PC-3 (cell line): Measurements from ENCODE around the gene GSTT2B.
"Not testable (repeated sequence)": the region's sequence is repeated elsewhere in the genome, so short reads cannot be mapped to it uniquely, and the experiment has no call there.

Experiments
- EZH2 ChIP-seq: fragments of 300-600 bp; sonication (generic); IDR thresholded peaks from one replicate; pipeline ENCODE4 v1.6.1; 2017; ENCODE audit warnings: antibody characterized with exemption, mild to moderate bottlenecking, low read length; ENCODE audit not compliant: unreplicated experiment
- TF ChIP-seq, protein P1 (sequence below): fragments of 300-600 bp; sonication (generic); conservative IDR thresholded peaks from 2 replicates; pipeline ENCODE4 v1.5.1; 2017; ENCODE audit warnings: antibody characterized with exemption, low read depth, mild to moderate bottlenecking, low read length

DNA sequence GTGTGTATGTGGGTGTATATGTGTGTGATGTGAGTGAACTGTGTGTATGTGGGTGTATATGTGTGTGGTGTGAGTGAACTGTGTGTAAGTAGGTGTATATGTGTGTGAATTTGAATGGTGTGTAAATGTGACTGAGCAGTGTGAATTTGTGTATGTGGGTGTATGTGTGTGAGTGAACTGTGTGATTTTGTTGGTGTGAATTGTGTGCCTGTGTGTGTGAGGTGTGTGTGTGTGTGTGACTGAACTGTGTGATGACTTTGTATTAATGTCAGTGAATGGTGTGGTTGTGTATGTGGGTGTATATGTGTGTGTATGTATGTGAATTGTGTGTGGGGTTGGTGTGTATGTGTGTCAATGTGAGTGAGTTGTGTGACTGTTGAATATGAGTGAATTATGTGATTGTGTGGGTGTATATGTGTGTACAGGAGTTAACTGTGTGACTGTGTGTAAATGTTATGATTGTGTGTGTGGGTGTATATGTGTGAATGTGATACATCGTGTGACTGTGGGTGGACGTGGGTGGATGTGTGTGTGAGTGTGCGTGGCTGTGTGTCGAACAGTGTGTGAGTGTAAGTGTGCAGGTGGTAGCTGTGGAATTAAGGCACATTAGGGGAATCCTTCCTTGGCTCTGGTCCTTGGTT, 25.7 kb upstream of the GSTT2B start:
- TF ChIP-seq, protein P1, sequence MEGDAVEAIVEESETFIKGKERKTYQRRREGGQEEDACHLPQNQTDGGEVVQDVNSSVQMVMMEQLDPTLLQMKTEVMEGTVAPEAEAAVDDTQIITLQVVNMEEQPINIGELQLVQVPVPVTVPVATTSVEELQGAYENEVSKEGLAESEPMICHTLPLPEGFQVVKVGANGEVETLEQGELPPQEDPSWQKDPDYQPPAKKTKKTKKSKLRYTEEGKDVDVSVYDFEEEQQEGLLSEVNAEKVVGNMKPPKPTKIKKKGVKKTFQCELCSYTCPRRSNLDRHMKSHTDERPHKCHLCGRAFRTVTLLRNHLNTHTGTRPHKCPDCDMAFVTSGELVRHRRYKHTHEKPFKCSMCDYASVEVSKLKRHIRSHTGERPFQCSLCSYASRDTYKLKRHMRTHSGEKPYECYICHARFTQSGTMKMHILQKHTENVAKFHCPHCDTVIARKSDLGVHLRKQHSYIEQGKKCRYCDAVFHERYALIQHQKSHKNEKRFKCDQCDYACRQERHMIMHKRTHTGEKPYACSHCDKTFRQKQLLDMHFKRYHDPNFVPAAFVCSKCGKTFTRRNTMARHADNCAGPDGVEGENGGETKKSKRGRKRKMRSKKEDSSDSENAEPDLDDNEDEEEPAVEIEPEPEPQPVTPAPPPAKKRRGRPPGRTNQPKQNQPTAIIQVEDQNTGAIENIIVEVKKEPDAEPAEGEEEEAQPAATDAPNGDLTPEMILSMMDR, result not testable (repeated sequence)
- TF ChIP-seq EZH2, result not testable (repeated sequence)
